SK-N-SH (cell line): ENCODE data around the gene ADCY7. TPM values are rescaled to one million over a fixed set of nuclear protein-coding genes. Genes with fewer than 3 reads are reported as not detected.

Experiments
- CTCF ChIA-PET: fragments of 300-600, 350-600 bp; formaldehyde crosslinking; extraction: SDS; loops from one replicate; lab custom pipeline; 2021; lab: Yijun Ruan, JAX
- POLR2A ChIA-PET: fragments of 350-600 bp; sonication (Branson Sonifier 250); formaldehyde crosslinking; extraction: SDS; loops from one replicate; lab custom pipeline; 2020; ENCODE audit warnings: antibody characterized with exemption, inconsistent platforms; lab: Yijun Ruan, JAX
- DNase-seq: peaks from one replicate; pipeline ENCODE4 v3.0.0; 2012
- H2AFZ ChIP-seq: fragments of 200-600 bp; sonication (generic); 2 replicates; pipeline ENCODE4 v1.8.1; 2016; ENCODE audit warnings: antibody characterized with exemption, mild to moderate bottlenecking, low read depth
- H3F3A ChIP-seq: fragments of 200-600 bp; sonication (generic); replicated peaks from 2 replicates; pipeline ENCODE3; 2016; ENCODE audit warnings: antibody characterized with exemption, mild to moderate bottlenecking; ENCODE audit not compliant: insufficient read depth
- H3K27ac ChIP-seq, 2 experiments: fragments of 200-500 bp in 1 of 2; fragments of 200-600 bp in 1 of 2; sonication (Bioruptor generic) in 1 of 2; sonication (generic), shearing (Covaris generic) in 1 of 2; 2 replicates each; pipeline versions ENCODE4 v1.5.1 to v1.6.1; 2014 to 2016; ENCODE audit warnings: low read depth in 2 of 2, inconsistent platforms in 1 of 2, low read length in 1 of 2, mild to moderate bottlenecking in 1 of 2, mixed read lengths in 1 of 2
- H3K27me3 ChIP-seq: fragments of 200-600 bp; sonication (generic), shearing (Covaris generic); 2 replicates; pipeline ENCODE4 v1.6.1; 2016; ENCODE audit warnings: mixed run types; ENCODE audit not compliant: insufficient read depth
- H3K36me3 ChIP-seq, 2 experiments: fragments of 200-500 bp in 1 of 2; fragments of 200-600 bp in 1 of 2; sonication (Bioruptor generic) in 1 of 2; sonication (generic) in 1 of 2; replicated peaks in 1 of 2; 2 replicates each; pipeline versions ENCODE3 to v1.5.1; 2014 to 2016; ENCODE audit warnings: low read length in 1 of 2, mild to moderate bottlenecking in 1 of 2; ENCODE audit not compliant: insufficient read depth in 2 of 2, control insufficient read depth in 1 of 2
- H3K4me1 ChIP-seq, 2 experiments: fragments of 200-500 bp in 1 of 2; fragments of 200-600 bp in 1 of 2; sonication (Bioruptor generic) in 1 of 2; sonication (generic), shearing (Covaris generic) in 1 of 2; 2 replicates each; pipeline versions ENCODE4 v1.5.1 to v1.6.1; 2014 to 2016; ENCODE audit warnings: low read depth in 1 of 2, low read length in 1 of 2, mixed run types in 1 of 2; ENCODE audit not compliant: insufficient read depth in 2 of 2, control insufficient read depth in 1 of 2
- H3K4me2 ChIP-seq: fragments of 200-600 bp; sonication (generic), shearing (Covaris generic); 2 replicates; pipeline ENCODE4 v1.6.1; 2017; ENCODE audit warnings: mixed run types
- H3K4me3 ChIP-seq, 2 experiments: fragments of 200-500 bp in 1 of 2; fragments of 200-600 bp in 1 of 2; sonication (Bioruptor generic) in 1 of 2; sonication (generic), shearing (Covaris generic) in 1 of 2; 2 replicates each; pipeline versions ENCODE4 v1.5.1 to v1.8.1; 2014 to 2016; ENCODE audit warnings: low read depth in 2 of 2, inconsistent platforms in 1 of 2, low read length in 1 of 2, mild to moderate bottlenecking in 1 of 2, mixed read lengths in 1 of 2, moderate library complexity in 1 of 2
- H3K79me2 ChIP-seq: fragments of 200-600 bp; sonication (generic); 2 replicates; pipeline ENCODE4 v1.8.1; 2017; ENCODE audit warnings: mild to moderate bottlenecking; ENCODE audit not compliant: insufficient read depth
- H3K9ac ChIP-seq: fragments of 200-600 bp; sonication (generic); 2 replicates; pipeline ENCODE4 v1.6.1; 2017; ENCODE audit warnings: mixed run types
- H3K9me2 ChIP-seq: fragments of 200-600 bp; sonication (generic); 2 replicates; pipeline ENCODE4 v1.6.1; 2017; ENCODE audit warnings: mixed run types
- H3K9me3 ChIP-seq: fragments of 200-600 bp; sonication (generic); 2 replicates; pipeline ENCODE4 v1.6.1; 2017; ENCODE audit warnings: mixed run types, mild to moderate bottlenecking, moderate library complexity
- H4K20me1 ChIP-seq: fragments of 200-600 bp; sonication (generic); 2 replicates; pipeline ENCODE4 v1.6.1; 2017; ENCODE audit warnings: mild to moderate bottlenecking, mixed run types; ENCODE audit not compliant: insufficient read depth
- CHD2 ChIP-seq: fragments of 150-350 bp; IDR thresholded peaks from 2 replicates; pipeline ENCODE4 v1.6.1; 2018; ENCODE audit warnings: low read length; ENCODE audit not compliant: partially characterized antibody
- CTCF ChIP-seq: fragments of 200-600 bp; sonication (generic); IDR thresholded peaks from 2 replicates; pipeline ENCODE4 v1.6.1; 2017; ENCODE audit warnings: antibody characterized with exemption, mild to moderate bottlenecking, moderate library complexity
- ELF1 ChIP-seq: IDR thresholded peaks from 2 replicates; pipeline ENCODE4 v1.4.0; 2012
- FOSL2 ChIP-seq: IDR thresholded peaks from 2 replicates; pipeline ENCODE4 v1.4.0; 2012; ENCODE audit warnings: low read depth, mild to moderate bottlenecking, moderate library complexity, borderline replicate concordance
- GABPA ChIP-seq: IDR thresholded peaks from 2 replicates; pipeline ENCODE4 v1.4.0; 2012; ENCODE audit warnings: low read depth, mild to moderate bottlenecking
- GATA2 ChIP-seq: sonication (generic); formaldehyde crosslinking; IDR thresholded peaks from 2 replicates; pipeline ENCODE4 v1.5.0; 2020; ENCODE audit warnings: mild to moderate bottlenecking, missing genetic modification reagents
- JUND ChIP-seq: IDR thresholded peaks from 2 replicates; pipeline ENCODE4 v1.4.0; 2012
- MAX ChIP-seq: IDR thresholded peaks from 2 replicates; pipeline ENCODE4 v1.4.0; 2012; ENCODE audit warnings: low read depth
- MEF2A ChIP-seq: IDR thresholded peaks from 2 replicates; pipeline ENCODE4 v1.4.0; 2012; ENCODE audit warnings: low read depth, borderline replicate concordance
- NRF1 ChIP-seq: IDR thresholded peaks from 2 replicates; pipeline ENCODE4 v1.6.1; 2012; ENCODE audit warnings: low read depth, mild to moderate bottlenecking, low read length
- POLR2AphosphoS5 ChIP-seq: IDR thresholded peaks from 2 replicates; pipeline ENCODE4 v1.6.1; 2012; ENCODE audit warnings: low read depth, low read length
- RCOR1 ChIP-seq: fragments of 150-350 bp; IDR thresholded peaks from 2 replicates; pipeline ENCODE4 v1.6.1; 2017; ENCODE audit warnings: antibody characterized with exemption, low read length
- RXRA ChIP-seq: IDR thresholded peaks from 2 replicates; pipeline ENCODE4 v1.4.0; 2012; ENCODE audit warnings: low read depth, mild to moderate bottlenecking, borderline replicate concordance
- SIN3A ChIP-seq: IDR thresholded peaks from 2 replicates; pipeline ENCODE4 v1.6.1; 2012; ENCODE audit warnings: low read depth, mild to moderate bottlenecking, low read length, moderate library complexity, borderline replicate concordance
- SMC3 ChIP-seq: IDR thresholded peaks from 2 replicates; pipeline ENCODE4 v1.6.1; 2012; ENCODE audit warnings: low read depth, low read length, improper control_type of control experiment
- TCF12 ChIP-seq: IDR thresholded peaks from 2 replicates; pipeline ENCODE4 v1.4.0; 2012
- WGBS: methylation state at CpG from one replicate; pipeline ENCODE4 v1.1.6; 2017; ENCODE audit warnings: low lambda C conversion rate; 5-methylcytosine and 5-hydroxymethylcytosine counted together
- polyA plus RNA-seq, 3 experiments: library from polyadenylated mRNA; depleted of rRNA; stranded (reverse); fragments of >200 nt; gene quantifications; 2 replicates each; pipeline ENCODE4 v1.2.3, GENCODE V29; 2012

The ADCY7 gene
- polyA plus RNA-seq, 1 of the 3 experiments (the other 2 are of a cell fraction), result 14.3 TPM

GRCh38 chr16:50294955-50295354 lies 28.6 kb downstream of the ADCY7 start:
- POLR2A ChIA-PET, result no interaction called here
- CTCF ChIA-PET, result interaction anchor here (1.9 kb wide), 1 partner anchor 11 kb away, joined by 4 read pairs; no protein-coding TSS in a partner anchor
- WGBS, result 76% methylated on average over 3 of the region's 4 CpGs

GRCh38 chr16:50295541-50296132 lies 29.3 kb downstream of the ADCY7 start:
- H3K9me2 ChIP-seq, result no peaks in the 10 kb centered on the region
- TF ChIP-seq POLR2AphosphoS5 (no peak), MAX (no peak), RXRA (no peak), GATA2 (CRISPR knock-in tag) (no peak), GABPA (no peak), SIN3A (no peak), CHD2 (no peak), NRF1 (no peak), TCF12 (no peak), ELF1 (no peak), SMC3 (no peak), JUND (no peak), FOSL2 (no peak), RCOR1 (no peak), CTCF (no peak)
- CTCF ChIA-PET, result interaction anchor here (1.9 kb wide), 1 partner anchor 12 kb away, joined by 4 read pairs; no protein-coding TSS in a partner anchor

More at GRCh38 chr16:50294955-50295354, 28.6 kb downstream of the ADCY7 start:
- Histone ChIP-seq H3F3A (no peaks in the 10 kb centered on the region), H3K9me3 (no peaks in the 10 kb centered on the region), H3K9ac (no peak overlapping the region), H3K4me1 (peaks cover 0 to 21% of the 10 kb centered on the region in 2 experiments; a peak in 1 of 4 replicates), H3K79me2 (no peaks in the 10 kb centered on the region), H3K9me2 (no peaks in the 10 kb centered on the region), H2AFZ (no peak overlapping the region), H4K20me1 (no peaks in the 10 kb centered on the region), H3K36me3 (peaks cover 0 to 4% of the 10 kb centered on the region in 2 experiments), H3K4me2 (no peak overlapping the region), H3K27ac (no peak overlapping the region), H3K27me3 (no peaks in the 10 kb centered on the region), H3K4me3 (no peak overlapping the region)
- TF ChIP-seq GATA2 (CRISPR knock-in tag) (no peak), MEF2A (no peak)
- DNase-seq, result no peak

More at GRCh38 chr16:50295541-50296132, 29.3 kb downstream of the ADCY7 start:
- DNase-seq, result no peak
- POLR2A ChIA-PET, result no interaction called here
- no peaks in the 10 kb centered on the region for H3K9me3 ChIP-seq
- no peaks in the 10 kb centered on the region for H4K20me1 ChIP-seq
- no peaks in the 10 kb centered on the region for H3K79me2 ChIP-seq
- no peak overlapping the region for H3K4me3 ChIP-seq
- no peaks in the 10 kb centered on the region for H3F3A ChIP-seq
- no peak overlapping the region for H3K9ac ChIP-seq
- H3K4me1 ChIP-seq, result peaks cover 0 to 21% of the 10 kb centered on the region in 2 experiments; a peak in 1 of 4 replicates
- H3K27me3 ChIP-seq, result no peaks in the 10 kb centered on the region
- peaks cover 0 to 4% of the 10 kb centered on the region in 2 experiments for H3K36me3 ChIP-seq
- H2AFZ ChIP-seq, result no peak overlapping the region
- H3K4me2 ChIP-seq, result no peak overlapping the region
- WGBS, result 91% methylated on average over 7 of the region's 7 CpGs
- H3K27ac ChIP-seq, result no peak overlapping the region
